Measurements from ENCODE around the gene CTAGE1. TPM values are rescaled to one million over a fixed set of nuclear protein-coding genes. Genes with fewer than 3 reads are reported as not detected.
A peak's percentile ranks its signal among the peaks of the same experiment; 100 is the strongest.

The CTAGE1 gene
- total and polyA plus RNA-seq, 2 donors from 2014 or later: not detected

DNA sequence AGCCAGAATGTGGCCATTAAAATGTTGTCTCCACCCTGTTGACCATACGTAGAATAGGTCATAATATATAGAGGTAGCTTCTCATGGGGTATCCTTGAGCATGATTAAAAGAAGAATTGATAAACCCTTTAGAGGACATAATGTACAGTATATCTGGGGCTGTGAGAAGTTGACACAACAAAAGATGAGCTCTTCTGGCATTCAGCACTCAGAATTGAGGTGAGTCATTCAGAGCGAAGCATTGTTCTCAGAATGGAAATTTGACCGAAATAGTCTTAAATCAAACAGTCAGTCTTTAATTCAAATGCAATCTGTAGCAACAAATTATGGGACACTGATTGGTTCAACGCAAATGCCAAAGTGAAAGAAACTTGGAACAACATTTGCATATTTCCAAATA is 47.3 kb downstream of the CTAGE1 start:
- intact Hi-C loops (cut with DNase I): no loop called here
- FAIRE-seq: no peak
- TF ChIP-seq, protein P1, sequence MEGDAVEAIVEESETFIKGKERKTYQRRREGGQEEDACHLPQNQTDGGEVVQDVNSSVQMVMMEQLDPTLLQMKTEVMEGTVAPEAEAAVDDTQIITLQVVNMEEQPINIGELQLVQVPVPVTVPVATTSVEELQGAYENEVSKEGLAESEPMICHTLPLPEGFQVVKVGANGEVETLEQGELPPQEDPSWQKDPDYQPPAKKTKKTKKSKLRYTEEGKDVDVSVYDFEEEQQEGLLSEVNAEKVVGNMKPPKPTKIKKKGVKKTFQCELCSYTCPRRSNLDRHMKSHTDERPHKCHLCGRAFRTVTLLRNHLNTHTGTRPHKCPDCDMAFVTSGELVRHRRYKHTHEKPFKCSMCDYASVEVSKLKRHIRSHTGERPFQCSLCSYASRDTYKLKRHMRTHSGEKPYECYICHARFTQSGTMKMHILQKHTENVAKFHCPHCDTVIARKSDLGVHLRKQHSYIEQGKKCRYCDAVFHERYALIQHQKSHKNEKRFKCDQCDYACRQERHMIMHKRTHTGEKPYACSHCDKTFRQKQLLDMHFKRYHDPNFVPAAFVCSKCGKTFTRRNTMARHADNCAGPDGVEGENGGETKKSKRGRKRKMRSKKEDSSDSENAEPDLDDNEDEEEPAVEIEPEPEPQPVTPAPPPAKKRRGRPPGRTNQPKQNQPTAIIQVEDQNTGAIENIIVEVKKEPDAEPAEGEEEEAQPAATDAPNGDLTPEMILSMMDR (IDR thresholded peaks at IDR 0.05; ENCODE audit: borderline replicate concordance, extremely low read depth, insufficient read depth): no peak
- DNase-seq: no peak
- Histone ChIP-seq H3K36me3 (ENCODE audit: control insufficient read depth in 2 of 3, insufficient read depth in 3 of 3, low read length in 3 of 3) (no peaks in the 10 kb centered on the region), H3K27me3 (ENCODE audit: control insufficient read depth, insufficient read depth, low read length) (no peaks in the 10 kb centered on the region), H3K4me1 (ENCODE audit: control insufficient read depth in 2 of 3, insufficient read depth in 2 of 3, low read depth in 1 of 3, low read length in 3 of 3) (no peaks in the 10 kb centered on the region), H3K9me3 (ENCODE audit: control insufficient read depth in 2 of 3, insufficient read depth in 1 of 3, low read length in 3 of 3) (no peaks in the 10 kb centered on the region), H3K27ac (ENCODE audit: low read depth in 2 of 2, low read length in 2 of 2) (no peak overlapping the region), H3K9ac (ENCODE audit: low read length in 3 of 3) (no peak overlapping the region), H3K4me3 (ENCODE audit: low read length in 3 of 3) (no peak overlapping the region)

DNA sequence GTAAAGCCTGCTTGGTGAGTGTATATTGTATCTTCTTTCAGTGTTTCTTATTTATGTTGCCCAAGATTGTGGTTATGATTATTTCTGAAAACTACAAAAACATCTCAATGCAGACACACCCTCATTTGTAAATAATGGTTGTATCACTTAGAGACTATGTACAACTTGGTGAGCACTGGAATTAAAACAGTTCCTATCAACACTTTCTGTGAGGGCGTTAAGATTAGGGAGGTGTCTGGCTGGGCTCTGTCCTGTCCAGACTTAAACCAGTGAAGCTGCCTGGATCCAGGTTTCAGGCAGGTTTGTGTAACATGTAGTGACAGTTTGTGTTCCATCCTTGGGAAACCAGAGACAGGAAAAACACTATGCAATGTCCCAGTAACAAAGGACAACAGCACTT is 49.7 kb downstream of the CTAGE1 start:
- Histone ChIP-seq H3K36me3 (ENCODE audit: control insufficient read depth in 2 of 3, insufficient read depth in 3 of 3, low read length in 3 of 3) (no peaks in the 10 kb centered on the region), H3K4me3 (ENCODE audit: low read length in 3 of 3) (no peak overlapping the region), H3K9me3 (ENCODE audit: control insufficient read depth in 2 of 3, insufficient read depth in 1 of 3, low read length in 3 of 3) (no peaks in the 10 kb centered on the region), H3K27ac (ENCODE audit: low read depth in 2 of 2, low read length in 2 of 2) (no peak overlapping the region), H3K9ac (ENCODE audit: low read length in 3 of 3) (no peak overlapping the region), H3K4me1 (ENCODE audit: control insufficient read depth in 2 of 3, insufficient read depth in 2 of 3, low read depth in 1 of 3, low read length in 3 of 3) (no peaks in the 10 kb centered on the region), H3K27me3 (ENCODE audit: control insufficient read depth, insufficient read depth, low read length) (no peaks in the 10 kb centered on the region)
- intact Hi-C loops (cut with DNase I): no loop called here
- TF ChIP-seq, protein P1 (IDR thresholded peaks at IDR 0.05; ENCODE audit: borderline replicate concordance, extremely low read depth, insufficient read depth): no peak
- DNase-seq (no peak), FAIRE-seq (no peak)

DNA sequence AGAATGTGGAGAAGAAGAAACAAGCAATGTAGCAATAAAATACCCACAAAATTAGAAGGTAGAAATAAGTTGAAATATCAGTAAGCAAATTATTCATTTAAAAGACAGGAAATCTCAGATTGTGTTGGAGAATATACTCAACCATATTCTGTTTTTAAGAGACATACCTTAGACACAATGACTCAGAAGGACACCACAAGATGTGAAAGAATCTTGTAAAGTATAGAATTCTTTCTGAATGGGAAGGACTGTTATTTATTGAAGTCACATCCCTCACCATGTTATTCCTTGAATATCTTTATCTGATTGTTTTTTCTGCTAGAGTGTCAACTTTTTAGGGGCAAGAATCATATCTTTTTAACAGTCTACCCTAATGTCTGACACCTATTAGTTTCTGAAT is 50.4 kb downstream of the CTAGE1 start:
- intact Hi-C loops (cut with DNase I): no loop called here
- H3K4me1 ChIP-seq (ENCODE audit: control insufficient read depth in 2 of 3, insufficient read depth in 2 of 3, low read depth in 1 of 3, low read length in 3 of 3): no peaks in the 10 kb centered on the region
- no peaks in the 10 kb centered on the region for H3K9me3 ChIP-seq (ENCODE audit: control insufficient read depth in 2 of 3, insufficient read depth in 1 of 3, low read length in 3 of 3)
- no peak overlapping the region for H3K4me3 ChIP-seq (ENCODE audit: low read length in 3 of 3)
- FAIRE-seq (no peak), DNase-seq (no peak)
- no peaks in the 10 kb centered on the region for H3K36me3 ChIP-seq (ENCODE audit: control insufficient read depth in 2 of 3, insufficient read depth in 3 of 3, low read length in 3 of 3)
- no peak overlapping the region for H3K27ac ChIP-seq (ENCODE audit: low read depth in 2 of 2, low read length in 2 of 2)
- H3K27me3 ChIP-seq (ENCODE audit: control insufficient read depth, insufficient read depth, low read length): no peaks in the 10 kb centered on the region
- TF ChIP-seq, protein P1 (IDR thresholded peaks at IDR 0.05; ENCODE audit: borderline replicate concordance, extremely low read depth, insufficient read depth): no peak
- no peak overlapping the region for H3K9ac ChIP-seq (ENCODE audit: low read length in 3 of 3)

DNA sequence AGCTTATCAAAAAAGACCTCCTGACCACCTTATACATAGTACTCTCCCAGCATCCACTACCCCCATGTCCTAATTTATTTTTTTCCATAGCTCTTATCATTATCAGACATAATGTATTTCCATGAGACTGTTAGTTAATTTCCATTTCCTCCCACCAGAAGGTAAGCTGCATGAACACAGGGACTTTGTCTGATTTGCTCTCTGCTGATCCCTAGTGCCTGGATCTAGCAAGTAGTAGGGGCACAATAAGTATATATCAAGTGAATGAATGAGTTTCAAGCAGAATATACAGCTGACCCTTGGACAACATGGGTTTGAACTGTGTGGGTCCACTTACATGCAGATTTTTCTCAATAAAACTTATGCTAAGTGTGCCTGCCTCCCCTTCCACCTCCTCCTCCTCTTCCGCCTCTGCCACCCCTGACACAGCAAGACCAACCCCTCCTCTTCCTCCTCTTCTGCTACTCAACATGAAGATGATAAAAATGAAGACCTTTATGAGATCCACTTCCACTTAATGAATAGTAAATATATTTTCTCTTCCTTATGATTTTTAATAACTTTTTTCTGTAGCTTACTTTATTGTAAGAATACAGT is 53.8 kb downstream of the CTAGE1 start:
- intact Hi-C loops (cut with DNase I): no loop called here
- Histone ChIP-seq H3K4me3 (ENCODE audit: low read length in 3 of 3) (no peak overlapping the region), H3K9me3 (ENCODE audit: control insufficient read depth in 2 of 3, insufficient read depth in 1 of 3, low read length in 3 of 3) (no peaks in the 10 kb centered on the region), H3K9ac (ENCODE audit: low read length in 3 of 3) (no peak overlapping the region), H3K36me3 (ENCODE audit: control insufficient read depth in 2 of 3, insufficient read depth in 3 of 3, low read length in 3 of 3) (no peaks in the 10 kb centered on the region), H3K27me3 (ENCODE audit: control insufficient read depth, insufficient read depth, low read length) (no peaks in the 10 kb centered on the region), H3K4me1 (ENCODE audit: control insufficient read depth in 2 of 3, insufficient read depth in 2 of 3, low read depth in 1 of 3, low read length in 3 of 3) (no peaks in the 10 kb centered on the region), H3K27ac (ENCODE audit: low read depth in 2 of 2, low read length in 2 of 2) (no peak overlapping the region)
- TF ChIP-seq, protein P1 (IDR thresholded peaks at IDR 0.05; ENCODE audit: borderline replicate concordance, extremely low read depth, insufficient read depth): no peak
- peak in 1 of 5 donors; percentile 44 for DNase-seq
- FAIRE-seq: no peak

Measured in kidney (tissue), 14 donors.